ENCODE results near the gene ZNF764.
A peak's percentile ranks its signal among the peaks of the same experiment; 100 is the strongest.
"Not testable (repeated sequence)": the region's sequence is repeated elsewhere in the genome, so short reads cannot be mapped to it uniquely, and the experiment has no call there.

The ZNF764 gene

GRCh38 chr16:30527635-30528178 is 30.5 kb downstream of the ZNF764 start:
- no peak for DNase-seq (ENCODE audit: low read depth)

GRCh38 chr16:30526823-30527634 is 31.1 kb downstream of the ZNF764 start:
- DNase-seq (ENCODE audit: low read depth) = peak; percentile 97

GRCh38 chr16:30526137-30526822 is 31.9 kb downstream of the ZNF764 start, which contains the start of gene ZNF768:
ZNF768 (minus strand) TSS chr16:30526566; CDS start chr16:30526413, 153 bp downstream.
- DNase-seq (ENCODE audit: low read depth) = no peak

GRCh38 chr16:30525844-30526136 is 32.4 kb downstream of the ZNF764 start:
- no peak for DNase-seq (ENCODE audit: low read depth)

- no peak for DNase-seq (ENCODE audit: low read depth)
Observed at GRCh38 chr16:30524575-30525568, 33.3 kb downstream of the ZNF764 start.

- DNase-seq (ENCODE audit: low read depth) = no peak
Observed at GRCh38 chr16:30523768-30524574, 34.2 kb downstream of the ZNF764 start.

- DNase-seq (ENCODE audit: low read depth) = not testable (repeated sequence)
Observed at GRCh38 chr16:30522702-30523463, 35.3 kb downstream of the ZNF764 start.

- DNase-seq (ENCODE audit: low read depth) = no peak
Observed at GRCh38 chr16:30521873-30522641, 36.1 kb downstream of the ZNF764 start.

GRCh38 chr16:30521476-30521872 is 36.7 kb downstream of the ZNF764 start:
- no peak for DNase-seq (ENCODE audit: low read depth)

- no peak for DNase-seq (ENCODE audit: low read depth)
Observed at GRCh38 chr16:30519120-30520049, 38.8 kb downstream of the ZNF764 start.

GRCh38 chr16:30518552-30518951 is 39.6 kb downstream of the ZNF764 start:
- DNase-seq (ENCODE audit: low read depth) = no peak

- DNase-seq (ENCODE audit: low read depth) = no peak
Observed at GRCh38 chr16:30515275-30515674, 42.9 kb downstream of the ZNF764 start.

- DNase-seq (ENCODE audit: low read depth) = no peak
Observed at GRCh38 chr16:30511509-30511908, 46.7 kb downstream of the ZNF764 start.

GRCh38 chr16:30510376-30510938 is 47.7 kb downstream of the ZNF764 start:
- DNase-seq (ENCODE audit: low read depth) = no peak

- DNase-seq (ENCODE audit: low read depth) = no peak
Observed at GRCh38 chr16:30509081-30509765, 49.0 kb downstream of the ZNF764 start.
